Measurements from ENCODE around the gene FECH.

- TF ChIP-seq E2F4 (IDR thresholded peaks at IDR 0.05; ENCODE audit: low read depth, low read length) (no peak), CHD1 (IDR thresholded peaks at IDR 0.05; ENCODE audit: low read depth, low read length) (no peak)
Observed at GRCh38 chr18:57576316-57576715, 10.2 kb downstream of the FECH start.

Data from GM12878 (cell line).